B cell (primary cell): ENCODE results near the gene IMMP2L.

ENCODE experiments used
- CTCF ChIP-seq: fragments of 200-600 bp; IDR thresholded peaks from one replicate; pipeline ENCODE4 v1.8.0; 2022; ENCODE audit warnings: antibody characterized with exemption, mild to moderate bottlenecking
- EZH2 ChIP-seq: IDR thresholded peaks from 2 replicates; pipeline ENCODE4 v1.6.1; 2012; ENCODE audit warnings: borderline replicate concordance, low read depth, mild to moderate bottlenecking, moderate library complexity, low read length; ENCODE audit not compliant: insufficient read depth, poor library complexity, severe bottlenecking

- no peak for TF ChIP-seq CTCF
- no peak for TF ChIP-seq EZH2
Observed at GRCh38 chr7:111050875-111051416, 511.3 kb downstream of the IMMP2L start.
